ENCODE results near the gene SASH3.
"Not testable (repeated sequence)": the region's sequence is repeated elsewhere in the genome, so short reads cannot be mapped to it uniquely, and the experiment has no call there.

SASH3 gene

GRCh38 chrX:129779747-129780146, at the start of gene SASH3:
Gene SASH3, plus strand, starts transcription at chrX:129779949. Its CDS starts 149 bp downstream, at chrX:129780098.
- in situ Hi-C loops (cut with HindIII; ENCODE audit: low pct_ligation_motif_present, low pct_unique_long_range_greater_than_20kb, low sequenced_read_pairs): no loop called here
- no peak for DNase-seq

GRCh38 chrX:129731228-129731627, 48.5 kb upstream of the SASH3 start:
- DNase-seq: no peak
- in situ Hi-C loops (cut with HindIII; ENCODE audit: low pct_ligation_motif_present, low pct_unique_long_range_greater_than_20kb, low sequenced_read_pairs): no loop called here

GRCh38 chrX:129732857-129733256, 46.9 kb upstream of the SASH3 start:
- DNase-seq: no peak
- in situ Hi-C loops (cut with HindIII; ENCODE audit: low pct_ligation_motif_present, low pct_unique_long_range_greater_than_20kb, low sequenced_read_pairs): no loop called here

GRCh38 chrX:129733335-129733734, 46.4 kb upstream of the SASH3 start:
- DNase-seq: no peak
- in situ Hi-C loops (cut with HindIII; ENCODE audit: low pct_ligation_motif_present, low pct_unique_long_range_greater_than_20kb, low sequenced_read_pairs): no loop called here

GRCh38 chrX:129736491-129736890, 43.3 kb upstream of the SASH3 start:
- in situ Hi-C loops (cut with HindIII; ENCODE audit: low pct_ligation_motif_present, low pct_unique_long_range_greater_than_20kb, low sequenced_read_pairs): no loop called here
- no peak for DNase-seq

- DNase-seq: no peak
- in situ Hi-C loops (cut with HindIII; ENCODE audit: low pct_ligation_motif_present, low pct_unique_long_range_greater_than_20kb, low sequenced_read_pairs): no loop called here
Measured at GRCh38 chrX:129737916-129738315, 41.8 kb upstream of the SASH3 start.

- DNase-seq: no peak
- in situ Hi-C loops (cut with HindIII; ENCODE audit: low pct_ligation_motif_present, low pct_unique_long_range_greater_than_20kb, low sequenced_read_pairs): no loop called here
Measured at GRCh38 chrX:129738466-129739308, 41.1 kb upstream of the SASH3 start, which contains the start of gene XPNPEP2. Gene XPNPEP2, plus strand, starts transcription at chrX:129738979. Its CDS starts 235 bp downstream, at chrX:129739214.

- in situ Hi-C loops (cut with HindIII; ENCODE audit: low pct_ligation_motif_present, low pct_unique_long_range_greater_than_20kb, low sequenced_read_pairs): no loop called here
- DNase-seq: no peak
Measured at GRCh38 chrX:129739578-129739977, 40.2 kb upstream of the SASH3 start.

- in situ Hi-C loops (cut with HindIII; ENCODE audit: low pct_ligation_motif_present, low pct_unique_long_range_greater_than_20kb, low sequenced_read_pairs): no loop called here
Measured at GRCh38 chrX:129741880-129742758, 37.6 kb upstream of the SASH3 start.

GRCh38 chrX:129742759-129743152, 37.0 kb upstream of the SASH3 start:
- in situ Hi-C loops (cut with HindIII; ENCODE audit: low pct_ligation_motif_present, low pct_unique_long_range_greater_than_20kb, low sequenced_read_pairs): not testable (repeated sequence)

More at GRCh38 chrX:129741880-129742758, 37.6 kb upstream of the SASH3 start:
- DNase-seq: no peak

GRCh38 chrX:129743821-129744220, 35.9 kb upstream of the SASH3 start:
- in situ Hi-C loops (cut with HindIII; ENCODE audit: low pct_ligation_motif_present, low pct_unique_long_range_greater_than_20kb, low sequenced_read_pairs): no loop called here
- DNase-seq: no peak

More at GRCh38 chrX:129742759-129743152, 37.0 kb upstream of the SASH3 start:
- DNase-seq: not testable (repeated sequence)

- in situ Hi-C loops (cut with HindIII; ENCODE audit: low pct_ligation_motif_present, low pct_unique_long_range_greater_than_20kb, low sequenced_read_pairs): no loop called here
- no peak for DNase-seq
Measured at GRCh38 chrX:129744861-129745321, 34.9 kb upstream of the SASH3 start.

GRCh38 chrX:129746557-129747470, 32.9 kb upstream of the SASH3 start:
- no peak for DNase-seq
- in situ Hi-C loops (cut with HindIII; ENCODE audit: low pct_ligation_motif_present, low pct_unique_long_range_greater_than_20kb, low sequenced_read_pairs): no loop called here

- in situ Hi-C loops (cut with HindIII; ENCODE audit: low pct_ligation_motif_present, low pct_unique_long_range_greater_than_20kb, low sequenced_read_pairs): no loop called here
- DNase-seq: no peak
Measured at GRCh38 chrX:129747533-129747932, 32.2 kb upstream of the SASH3 start.

- DNase-seq: no peak
- in situ Hi-C loops (cut with HindIII; ENCODE audit: low pct_ligation_motif_present, low pct_unique_long_range_greater_than_20kb, low sequenced_read_pairs): no loop called here
Measured at GRCh38 chrX:129748305-129748704, 31.4 kb upstream of the SASH3 start.

GRCh38 chrX:129749069-129749468, 30.7 kb upstream of the SASH3 start:
- no peak for DNase-seq
- in situ Hi-C loops (cut with HindIII; ENCODE audit: low pct_ligation_motif_present, low pct_unique_long_range_greater_than_20kb, low sequenced_read_pairs): no loop called here

- in situ Hi-C loops (cut with HindIII; ENCODE audit: low pct_ligation_motif_present, low pct_unique_long_range_greater_than_20kb, low sequenced_read_pairs): no loop called here
- no peak for DNase-seq
Measured at GRCh38 chrX:129750971-129751370, 28.8 kb upstream of the SASH3 start.
